ENCODE data around the gene SPIN1. TPM values are rescaled to one million over a fixed set of nuclear protein-coding genes. Genes with fewer than 3 reads are reported as not detected.
A peak's percentile ranks its signal among the peaks of the same experiment; 100 is the strongest.

The SPIN1 gene
- total and polyA plus RNA-seq, 9 donors, result 56.3 to 86.0 (median 65.8) TPM

DNA sequence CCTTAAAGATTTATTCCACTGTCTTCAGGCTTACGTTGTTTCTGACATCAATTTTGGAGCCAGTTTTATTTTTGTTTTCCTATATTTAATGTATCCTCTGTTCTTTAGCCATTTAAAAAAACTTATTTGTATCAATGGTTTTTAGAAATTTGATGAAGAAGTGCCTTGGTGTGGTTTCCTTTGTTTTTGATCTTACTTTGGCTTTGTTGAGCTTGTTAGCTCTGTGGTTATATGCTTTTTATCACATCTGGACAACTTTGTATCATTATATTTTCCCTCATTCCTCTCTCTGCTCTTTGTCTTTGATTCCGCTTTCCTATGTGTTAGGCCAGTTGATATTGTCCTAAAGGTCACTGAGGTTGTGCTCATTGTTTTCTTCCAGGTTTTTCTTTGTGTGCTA lies 58.5 kb downstream of the SPIN1 start:
- H3K9me3 ChIP-seq (replicated peaks; ENCODE audit: control insufficient read depth, low read depth, low read length), result peaks cover 5% of the 10 kb centered on the region
- WGBS (ENCODE audit: insufficient coverage), result no CpG with 5 or more reads among the region's 2 CpGs
- no peaks in the 10 kb centered on the region for H3K27me3 ChIP-seq (ENCODE audit: control insufficient read depth, insufficient read depth, low read length)

DNA sequence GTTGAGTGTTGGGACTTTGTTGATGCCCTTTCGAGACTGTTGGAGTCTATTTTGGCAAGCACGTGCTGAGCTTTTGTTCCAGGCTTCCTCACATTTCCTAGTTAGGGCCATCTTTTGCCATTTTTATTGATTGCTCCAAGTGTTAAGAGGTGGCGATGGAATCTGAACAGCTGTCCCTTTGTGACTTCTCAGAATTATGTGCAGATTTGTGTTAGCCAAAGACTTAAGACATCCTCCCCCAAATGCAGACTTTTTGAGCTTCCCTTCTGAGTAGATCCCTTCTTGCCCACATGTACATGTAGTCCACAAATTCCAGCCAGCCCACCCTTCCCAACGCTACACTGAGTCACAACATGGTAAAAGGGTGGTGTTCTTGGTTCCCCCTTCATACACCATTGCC lies 59.2 kb downstream of the SPIN1 start:
- Histone ChIP-seq H3K4me3 (ENCODE audit: low read length) (no peak overlapping the region), H3K27ac (ENCODE audit: low read length) (no peak overlapping the region), H3K9me3 (replicated peaks; ENCODE audit: control insufficient read depth, low read depth, low read length) (peaks cover 5% of the 10 kb centered on the region), H3K36me3 (ENCODE audit: control insufficient read depth, insufficient read depth, low read length) (peaks cover 12% of the 10 kb centered on the region), H3K27me3 (ENCODE audit: control insufficient read depth, insufficient read depth, low read length) (no peaks in the 10 kb centered on the region), H3K4me1 (ENCODE audit: control insufficient read depth, insufficient read depth, low read length) (peaks cover 3% of the 10 kb centered on the region)
- DNase-seq, result no peak
- WGBS (ENCODE audit: insufficient coverage), result 69% methylated on average over 2 of the region's 4 CpGs

More for the DNA sequence above, 58.5 kb downstream of the SPIN1 start:
- Histone ChIP-seq H3K27ac (ENCODE audit: low read length) (no peak overlapping the region), H3K36me3 (ENCODE audit: control insufficient read depth, insufficient read depth, low read length) (peaks cover 9% of the 10 kb centered on the region), H3K4me1 (ENCODE audit: control insufficient read depth, insufficient read depth, low read length) (peaks cover 3% of the 10 kb centered on the region), H3K4me3 (ENCODE audit: low read length) (no peak overlapping the region)
- no peak for DNase-seq

DNA sequence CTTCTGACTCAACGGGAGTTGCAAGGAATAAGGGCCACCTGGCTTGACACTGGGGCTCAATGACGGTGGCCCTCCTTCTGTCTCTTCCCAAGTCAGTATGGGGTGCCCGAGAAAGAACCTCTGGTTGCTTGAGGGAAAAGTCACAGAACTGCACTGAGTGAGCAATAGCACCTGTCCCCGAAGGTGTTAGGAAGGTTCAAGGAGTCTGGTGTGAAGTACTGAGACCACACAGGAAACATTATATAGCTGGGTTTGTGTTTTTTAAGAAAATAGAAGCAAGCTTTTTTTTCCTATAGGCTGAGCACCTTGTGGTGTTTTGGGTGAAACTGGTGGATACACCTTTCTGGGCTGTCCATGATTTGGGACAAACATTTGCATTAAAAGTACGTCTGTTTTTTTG lies 62.9 kb downstream of the SPIN1 start:
- Histone ChIP-seq H3K4me1 (ENCODE audit: control insufficient read depth, insufficient read depth, low read length) (peaks cover 3% of the 10 kb centered on the region), H3K27ac (ENCODE audit: low read length) (no peak overlapping the region), H3K27me3 (ENCODE audit: control insufficient read depth, insufficient read depth, low read length) (no peaks in the 10 kb centered on the region), H3K36me3 (ENCODE audit: control insufficient read depth, insufficient read depth, low read length) (peaks cover 11% of the 10 kb centered on the region), H3K9me3 (replicated peaks; ENCODE audit: control insufficient read depth, low read depth, low read length) (peaks cover 3% of the 10 kb centered on the region), H3K4me3 (ENCODE audit: low read length) (no peak overlapping the region)
- 100% methylated on average over 3 of the region's 5 CpGs for WGBS (ENCODE audit: insufficient coverage)
- no peak for DNase-seq

DNA sequence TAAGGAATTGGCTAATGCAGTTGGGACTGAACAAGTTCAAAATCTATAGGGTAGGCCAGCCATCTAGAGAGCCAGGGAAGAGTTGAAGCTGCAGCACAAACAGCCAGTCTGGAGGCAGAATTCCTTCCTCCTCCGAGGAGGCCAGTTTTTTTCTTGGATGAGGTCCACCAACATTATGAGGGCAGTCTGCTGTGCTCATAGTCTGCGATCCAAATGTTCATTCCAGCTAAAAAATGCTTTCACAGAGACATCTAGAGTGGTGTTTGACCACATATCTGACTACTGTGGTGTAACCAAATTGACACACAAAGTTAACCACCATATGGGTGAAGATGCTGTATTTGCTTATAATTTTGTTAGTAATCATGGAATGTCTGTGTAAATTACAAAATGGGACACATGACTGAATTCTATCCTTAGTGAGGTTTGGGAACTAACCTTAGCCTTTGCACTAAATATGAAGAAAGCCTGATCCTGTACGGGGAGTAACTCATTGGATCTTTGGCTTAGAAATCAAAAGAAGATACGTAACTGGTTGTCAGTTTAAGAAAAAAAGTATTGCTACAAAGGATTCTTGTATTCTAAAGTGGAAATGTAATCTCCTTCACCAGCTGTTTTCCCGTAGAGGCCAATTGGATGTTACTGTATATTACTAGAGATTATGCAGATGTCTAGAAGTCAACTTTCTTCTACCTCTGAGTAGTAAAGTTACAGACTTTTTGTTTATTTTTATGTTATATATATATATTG lies 70.6 kb downstream of the SPIN1 start:
- Histone ChIP-seq H3K4me3 (ENCODE audit: low read length) (no peak overlapping the region), H3K4me1 (ENCODE audit: control insufficient read depth, insufficient read depth, low read length) (peaks cover 8% of the 10 kb centered on the region), H3K27me3 (ENCODE audit: control insufficient read depth, insufficient read depth, low read length) (no peaks in the 10 kb centered on the region), H3K27ac (ENCODE audit: low read length) (peak overlapping the region; percentile 37), H3K36me3 (ENCODE audit: control insufficient read depth, insufficient read depth, low read length) (peaks cover 11% of the 10 kb centered on the region), H3K9me3 (replicated peaks; ENCODE audit: control insufficient read depth, low read depth, low read length) (no peaks in the 10 kb centered on the region)
- WGBS (ENCODE audit: insufficient coverage), result 18% methylated on average over 2 of the region's 5 CpGs
- peak; percentile 83 for DNase-seq

DNA sequence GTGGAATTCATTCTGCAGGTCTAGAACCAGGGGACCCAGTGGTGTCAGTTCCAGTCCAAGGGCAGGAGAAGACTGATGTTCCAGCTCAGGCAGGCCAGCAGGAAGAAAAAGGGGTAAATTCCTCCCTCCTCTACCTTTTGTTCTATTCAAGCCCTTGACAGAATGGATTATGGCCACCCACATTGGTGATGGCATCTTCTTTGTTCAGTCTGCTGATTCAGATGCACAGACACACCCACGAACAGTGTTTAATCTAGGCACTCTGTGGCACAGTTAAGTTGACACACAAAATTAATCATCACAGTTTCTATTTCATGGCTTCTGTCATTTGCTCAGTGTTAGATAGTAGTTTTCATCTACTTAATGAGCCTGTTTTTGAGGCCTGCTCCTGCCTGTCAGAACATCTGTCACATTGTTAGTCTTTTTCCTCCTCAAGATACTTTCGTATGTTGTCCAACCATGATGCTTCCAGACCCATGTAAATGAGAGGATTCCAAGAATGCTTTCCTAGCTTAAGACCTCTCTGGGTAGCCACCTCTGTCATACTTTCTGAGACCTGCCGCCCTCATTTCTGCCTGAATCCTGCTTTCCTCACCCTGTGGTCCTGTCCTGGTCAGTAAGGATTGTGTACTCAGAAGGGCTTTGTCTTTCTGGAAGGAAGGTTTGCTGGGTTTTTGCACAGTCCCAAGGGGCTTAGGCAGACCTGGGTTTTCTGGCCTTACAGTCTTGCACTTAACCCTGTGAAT lies 72.5 kb downstream of the SPIN1 start:
- no peak overlapping the region for H3K27ac ChIP-seq (ENCODE audit: low read length)
- DNase-seq, result no peak
- no peak overlapping the region for H3K4me3 ChIP-seq (ENCODE audit: low read length)
- no peaks in the 10 kb centered on the region for H3K9me3 ChIP-seq (replicated peaks; ENCODE audit: control insufficient read depth, low read depth, low read length)
- no CpG with 5 or more reads among the region's 3 CpGs for WGBS (ENCODE audit: insufficient coverage)
- no peaks in the 10 kb centered on the region for H3K27me3 ChIP-seq (ENCODE audit: control insufficient read depth, insufficient read depth, low read length)
- peaks cover 8% of the 10 kb centered on the region for H3K4me1 ChIP-seq (ENCODE audit: control insufficient read depth, insufficient read depth, low read length)
- H3K36me3 ChIP-seq (ENCODE audit: control insufficient read depth, insufficient read depth, low read length), result peaks cover 11% of the 10 kb centered on the region

DNA sequence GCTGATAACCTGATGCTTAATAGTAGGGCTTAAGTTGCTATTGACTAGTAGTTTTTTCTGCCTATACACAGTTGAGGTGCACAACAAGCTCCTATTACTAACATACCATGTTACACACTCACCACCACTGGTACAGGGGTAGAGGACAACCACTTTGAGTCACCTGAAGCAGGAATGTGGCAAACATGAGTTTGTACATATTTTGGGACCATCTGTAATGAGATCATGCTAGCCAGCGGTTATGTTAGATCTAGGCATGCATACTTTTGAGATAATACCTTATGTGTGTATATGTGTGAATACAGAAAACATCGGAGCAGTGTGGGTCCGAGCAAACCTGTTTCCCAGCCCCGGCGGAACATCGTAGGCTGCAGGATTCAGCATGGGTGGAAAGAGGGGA lies 73.9 kb downstream of the SPIN1 start:
- H3K9me3 ChIP-seq (replicated peaks; ENCODE audit: control insufficient read depth, low read depth, low read length), result no peaks in the 10 kb centered on the region
- WGBS (ENCODE audit: insufficient coverage), result 93% methylated on average over 5 of the region's 6 CpGs
- H3K36me3 ChIP-seq (ENCODE audit: control insufficient read depth, insufficient read depth, low read length), result peaks cover 9% of the 10 kb centered on the region
- H3K27me3 ChIP-seq (ENCODE audit: control insufficient read depth, insufficient read depth, low read length), result no peaks in the 10 kb centered on the region
- H3K4me3 ChIP-seq (ENCODE audit: low read length), result no peak overlapping the region
- no peak for DNase-seq
- H3K27ac ChIP-seq (ENCODE audit: low read length), result no peak overlapping the region
- peaks cover 8% of the 10 kb centered on the region for H3K4me1 ChIP-seq (ENCODE audit: control insufficient read depth, insufficient read depth, low read length)

DNA sequence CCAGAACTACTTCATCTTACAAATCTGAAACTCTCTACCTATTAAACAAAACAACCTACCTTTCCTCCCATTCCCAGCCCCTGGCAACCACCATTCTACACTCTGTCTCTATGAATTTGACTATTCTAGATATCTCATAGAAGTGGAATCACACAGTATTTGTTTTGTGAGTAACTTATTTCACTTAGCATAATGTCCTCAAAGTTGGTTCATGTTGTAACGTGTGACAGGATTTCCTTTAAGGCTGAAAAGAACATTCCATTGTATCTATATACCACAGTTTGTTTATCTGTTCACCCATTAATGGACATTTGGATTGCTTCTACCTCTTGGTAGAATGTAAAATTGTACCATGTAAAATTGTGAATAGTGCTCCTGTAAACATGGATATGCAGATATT lies 76.6 kb downstream of the SPIN1 start:
- no CpG with 5 or more reads among the region's 1 CpG for WGBS (ENCODE audit: insufficient coverage)
- no peaks in the 10 kb centered on the region for H3K27me3 ChIP-seq (ENCODE audit: control insufficient read depth, insufficient read depth, low read length)
- no peak overlapping the region for H3K4me3 ChIP-seq (ENCODE audit: low read length)
- H3K27ac ChIP-seq (ENCODE audit: low read length), result no peak overlapping the region
- DNase-seq, result no peak
- H3K9me3 ChIP-seq (replicated peaks; ENCODE audit: control insufficient read depth, low read depth, low read length), result no peaks in the 10 kb centered on the region
- peaks cover 2% of the 10 kb centered on the region for H3K4me1 ChIP-seq (ENCODE audit: control insufficient read depth, insufficient read depth, low read length)
- peaks cover 19% of the 10 kb centered on the region for H3K36me3 ChIP-seq (ENCODE audit: control insufficient read depth, insufficient read depth, low read length)

DNA sequence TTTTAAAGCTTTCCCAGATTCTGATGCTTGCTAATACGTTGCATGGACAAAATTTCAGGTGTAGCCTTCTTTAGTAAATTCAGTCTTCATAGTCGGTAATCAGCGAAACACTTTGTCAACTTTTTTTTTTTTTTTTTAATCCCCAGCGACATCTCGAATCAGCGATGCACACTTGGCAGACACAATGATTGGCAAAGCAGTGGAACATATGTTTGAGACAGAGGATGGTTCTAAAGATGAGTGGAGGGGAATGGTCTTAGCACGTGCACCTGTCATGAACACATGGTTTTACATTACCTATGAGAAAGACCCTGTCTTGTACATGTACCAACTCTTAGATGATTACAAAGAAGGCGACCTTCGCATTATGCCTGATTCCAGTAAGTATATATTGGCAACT lies 80.0 kb downstream of the SPIN1 start:
- Histone ChIP-seq H3K27ac (ENCODE audit: low read length) (no peak overlapping the region), H3K4me3 (ENCODE audit: low read length) (no peak overlapping the region), H3K27me3 (ENCODE audit: control insufficient read depth, insufficient read depth, low read length) (no peaks in the 10 kb centered on the region), H3K9me3 (replicated peaks; ENCODE audit: control insufficient read depth, low read depth, low read length) (no peaks in the 10 kb centered on the region), H3K4me1 (ENCODE audit: control insufficient read depth, insufficient read depth, low read length) (no peaks in the 10 kb centered on the region), H3K36me3 (ENCODE audit: control insufficient read depth, insufficient read depth, low read length) (peaks cover 13% of the 10 kb centered on the region)
- 100% methylated on average over 1 of the region's 9 CpGs for WGBS (ENCODE audit: insufficient coverage)
- no peak for DNase-seq

DNA sequence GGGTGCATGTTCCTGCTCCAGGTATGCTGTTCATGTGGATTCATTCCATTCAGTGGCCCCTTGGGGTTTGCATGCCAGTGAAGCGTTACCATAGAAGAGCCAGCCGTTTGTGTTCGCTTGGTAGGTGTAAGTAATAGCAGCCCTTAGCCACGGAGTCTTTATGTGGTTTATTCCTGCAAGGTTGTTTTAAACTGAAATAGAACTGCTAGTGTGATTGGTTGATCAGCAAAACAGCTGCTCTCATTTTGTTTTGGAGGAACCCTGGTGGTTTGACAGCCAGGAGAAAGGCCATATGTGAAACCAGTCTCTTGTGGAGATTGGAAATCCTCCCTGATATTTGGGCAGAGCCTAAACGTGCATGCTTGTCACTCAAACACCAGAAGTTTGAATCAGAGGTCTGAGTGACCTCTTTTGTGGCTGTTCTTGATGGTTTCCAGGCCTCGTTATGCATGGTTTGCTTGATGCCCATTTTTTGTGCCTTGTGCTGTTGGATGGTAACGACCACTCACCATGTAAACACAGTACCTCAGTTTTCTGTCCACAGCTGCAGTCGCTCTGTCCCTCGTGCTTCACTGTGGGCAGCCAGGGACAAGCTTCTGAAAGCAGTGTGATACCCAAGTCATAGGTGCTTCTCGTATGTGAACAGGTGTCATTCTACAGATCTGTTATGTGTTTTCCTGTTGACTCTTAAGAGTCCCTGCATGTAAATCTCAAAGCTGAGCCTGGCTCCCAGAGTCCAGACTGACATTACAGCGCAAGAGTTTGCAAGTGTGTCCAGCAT lies 88.4 kb downstream of the SPIN1 start:
- Histone ChIP-seq H3K27me3 (ENCODE audit: control insufficient read depth, insufficient read depth, low read length) (no peaks in the 10 kb centered on the region), H3K36me3 (ENCODE audit: control insufficient read depth, insufficient read depth, low read length) (peaks cover 20% of the 10 kb centered on the region), H3K4me3 (ENCODE audit: low read length) (no peak overlapping the region), H3K9me3 (replicated peaks; ENCODE audit: control insufficient read depth, low read depth, low read length) (no peaks in the 10 kb centered on the region), H3K27ac (ENCODE audit: low read length) (no peak overlapping the region), H3K4me1 (ENCODE audit: control insufficient read depth, insufficient read depth, low read length) (peaks cover 9% of the 10 kb centered on the region)
- WGBS (ENCODE audit: insufficient coverage), result 57% methylated on average over 8 of the region's 11 CpGs
- DNase-seq, result no peak

DNA sequence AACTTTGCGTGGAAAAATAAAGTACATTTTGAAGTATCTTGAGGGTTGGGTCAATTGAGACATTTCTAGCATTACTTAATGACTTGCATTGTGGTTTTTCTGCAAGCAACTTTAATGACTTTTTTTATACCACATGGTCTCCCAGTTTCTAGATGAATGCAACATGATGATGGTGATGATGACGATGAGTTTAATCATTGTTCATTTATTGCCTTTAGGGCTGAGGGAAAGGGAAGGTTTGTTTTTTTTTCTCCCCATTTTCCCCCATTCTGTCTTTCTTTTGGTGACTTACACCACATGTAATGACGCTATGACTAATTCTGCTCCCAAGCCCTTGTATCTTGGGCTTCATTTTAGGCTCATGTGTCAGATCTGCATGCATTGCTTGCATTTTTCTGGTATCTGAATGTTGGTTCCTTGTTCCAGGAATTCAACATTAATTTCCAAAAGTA lies 89.1 kb downstream of the SPIN1 start:
- WGBS (ENCODE audit: insufficient coverage), result 80% methylated on average over 2 of the region's 3 CpGs
- Histone ChIP-seq H3K4me1 (ENCODE audit: control insufficient read depth, insufficient read depth, low read length) (peaks cover 9% of the 10 kb centered on the region), H3K27ac (ENCODE audit: low read length) (no peak overlapping the region), H3K27me3 (ENCODE audit: control insufficient read depth, insufficient read depth, low read length) (no peaks in the 10 kb centered on the region), H3K36me3 (ENCODE audit: control insufficient read depth, insufficient read depth, low read length) (peaks cover 18% of the 10 kb centered on the region), H3K9me3 (replicated peaks; ENCODE audit: control insufficient read depth, low read depth, low read length) (no peaks in the 10 kb centered on the region), H3K4me3 (ENCODE audit: low read length) (no peak overlapping the region)
- DNase-seq, result no peak

All from muscle of leg (tissue), 11 donors.